Endothelial cell (in vitro differentiated cells): ENCODE data around the gene PLPPR1. TPM values are rescaled to one million over a fixed set of nuclear protein-coding genes. Genes with fewer than 3 reads are reported as not detected.
A peak's percentile ranks its signal among the peaks of the same experiment; 100 is the strongest.

ENCODE experiments used
- DNase-seq: peaks from one replicate; pipeline ENCODE4 v3.0.0; 2021; ENCODE audit warnings: low spot score
- H3K27ac Mint-ChIP-seq: one replicate; pipeline ENCODE4 v1.8.0; 2021; ENCODE audit warnings: mixed read lengths, inconsistent platforms; ENCODE audit not compliant: unreplicated experiment
- H3K27me3 Mint-ChIP-seq: one replicate; pipeline ENCODE4 v1.8.0; 2021; ENCODE audit warnings: mild to moderate bottlenecking, moderate library complexity, mixed read lengths, inconsistent platforms; ENCODE audit not compliant: unreplicated experiment
- H3K36me3 Mint-ChIP-seq: one replicate; pipeline ENCODE4 v1.8.0; 2021; ENCODE audit warnings: mild to moderate bottlenecking, low read depth, mixed read lengths, inconsistent platforms; ENCODE audit not compliant: unreplicated experiment
- H3K4me1 Mint-ChIP-seq: one replicate; pipeline ENCODE4 v1.8.0; 2021; ENCODE audit warnings: mild to moderate bottlenecking, mixed read lengths, inconsistent platforms; ENCODE audit not compliant: unreplicated experiment
- H3K4me3 Mint-ChIP-seq: one replicate; pipeline ENCODE4 v1.8.0; 2021; ENCODE audit warnings: mild to moderate bottlenecking, mixed read lengths, inconsistent platforms; ENCODE audit not compliant: unreplicated experiment
- H3K9me3 Mint-ChIP-seq: one replicate; pipeline ENCODE4 v1.8.0; 2021; ENCODE audit warnings: mixed read lengths, inconsistent platforms; ENCODE audit not compliant: unreplicated experiment
- CTCF ChIP-seq: fragments of 200-600 bp; sonication (generic); IDR thresholded peaks from one replicate; pipeline ENCODE4 v1.5.0; 2021; ENCODE audit warnings: antibody characterized with exemption; ENCODE audit not compliant: unreplicated experiment
- total RNA-seq: library from RNA; stranded (reverse); fragmentation: NEBNext Ultra II Directional; extraction: Animal tissue kit (Norgen Biotek cat#: 25700); gene quantifications from one replicate; pipeline ENCODE4 v1.2.1, GENCODE V29; 2021; ENCODE audit not compliant: unreplicated experiment

Gene PLPPR1
- total RNA-seq, 1 donor from 2014 or later = 0.15 TPM

- Mint-ChIP-seq H3K4me1 (peaks cover 6% of the 10 kb centered on the region), H3K9me3 (no peaks in the 10 kb centered on the region), H3K27ac (no peak overlapping the region), H3K36me3 (no peaks in the 10 kb centered on the region), H3K27me3 (peaks cover 5% of the 10 kb centered on the region), H3K4me3 (no peak overlapping the region)
- TF ChIP-seq CTCF = no peak
- DNase-seq = no peak
These were observed 2.6 kb upstream of the PLPPR1 start for GRCh38 chr9:101025940-101026339.

- no peaks in the 10 kb centered on the region for H3K9me3 Mint-ChIP-seq
- H3K36me3 Mint-ChIP-seq = no peaks in the 10 kb centered on the region
- no peak overlapping the region for H3K27ac Mint-ChIP-seq
- no peak overlapping the region for H3K4me3 Mint-ChIP-seq
- DNase-seq = no peak
- peaks cover 5% of the 10 kb centered on the region for H3K27me3 Mint-ChIP-seq
- peaks cover 6% of the 10 kb centered on the region for H3K4me1 Mint-ChIP-seq
- no peak for TF ChIP-seq CTCF
These were observed 1.7 kb upstream of the PLPPR1 start for GRCh38 chr9:101026824-101027223.

GRCh38 chr9:101027236-101027635 is 1.3 kb upstream of the PLPPR1 start:
- peak overlapping the region; percentile 34 for H3K4me3 Mint-ChIP-seq
- peaks cover 5% of the 10 kb centered on the region for H3K27me3 Mint-ChIP-seq
- no peaks in the 10 kb centered on the region for H3K9me3 Mint-ChIP-seq
- no peak for DNase-seq
- H3K36me3 Mint-ChIP-seq = no peaks in the 10 kb centered on the region
- H3K27ac Mint-ChIP-seq = no peak overlapping the region
- peaks cover 6% of the 10 kb centered on the region for H3K4me1 Mint-ChIP-seq
- no peak for TF ChIP-seq CTCF

GRCh38 chr9:101027733-101028345 is 688 bp upstream of the PLPPR1 start:
- DNase-seq = no peak
- Mint-ChIP-seq H3K27ac (no peak overlapping the region), H3K4me1 (peaks cover 6% of the 10 kb centered on the region), H3K4me3 (peak overlapping the region; percentile 92), H3K9me3 (no peaks in the 10 kb centered on the region), H3K27me3 (peaks cover 5% of the 10 kb centered on the region), H3K36me3 (no peaks in the 10 kb centered on the region)
- TF ChIP-seq CTCF = no peak

- no peaks in the 10 kb centered on the region for H3K36me3 Mint-ChIP-seq
- H3K9me3 Mint-ChIP-seq = no peaks in the 10 kb centered on the region
- H3K4me3 Mint-ChIP-seq = peak overlapping the region; percentile 92
- peaks cover 5% of the 10 kb centered on the region for H3K27me3 Mint-ChIP-seq
- no peak for DNase-seq
- H3K27ac Mint-ChIP-seq = no peak overlapping the region
- TF ChIP-seq CTCF = no peak
- H3K4me1 Mint-ChIP-seq = peaks cover 6% of the 10 kb centered on the region
These were observed 973 bp downstream of the PLPPR1 start for GRCh38 chr9:101029315-101030085.
